HEK293 (cell line): ENCODE data around the gene CDKAL1.

ENCODE experiments used
- CTCF ChIA-PET: fragments of 350-600 bp; formaldehyde crosslinking; extraction: SDS; loops from one replicate; lab custom pipeline; 2021; ENCODE audit warnings: antibody characterized with exemption; lab: Yijun Ruan, JAX
- POLR2A ChIA-PET: fragments of 300-600 bp; formaldehyde crosslinking; extraction: SDS; loops from one replicate; lab custom pipeline; 2020; ENCODE audit warnings: antibody characterized with exemption, inconsistent platforms; lab: Yijun Ruan, JAX
- H3K27ac ChIP-seq: fragments of 200-500 bp; sonication (Bioruptor generic); 2 replicates; pipeline ENCODE4 v1.5.1; 2014; ENCODE audit warnings: low read depth, low read length, control low read depth, inconsistent platforms; ENCODE audit errors: extremely low read depth
- H3K36me3 ChIP-seq, 2 experiments: fragments of 200-500 bp in 1 of 2; sonication (Bioruptor generic) in 1 of 2; 1 replicate in 1 of 2; 2 replicates in 1 of 2; pipeline ENCODE4 v1.5.1; 2014 to 2017; ENCODE audit warnings: inconsistent platforms in 2 of 2, low read length in 2 of 2; ENCODE audit not compliant: control insufficient read depth in 2 of 2, insufficient read depth in 1 of 2
- H3K4me1 ChIP-seq: fragments of 200-500 bp; sonication (Bioruptor generic); 2 replicates; pipeline ENCODE4 v1.5.1; 2014; ENCODE audit warnings: mild to moderate bottlenecking, low read length, inconsistent platforms; ENCODE audit not compliant: control insufficient read depth, insufficient read depth
- H3K4me3 ChIP-seq: 2 replicates; pipeline ENCODE4 v1.5.1; 2011; ENCODE audit warnings: low read depth, mild to moderate bottlenecking, control low read depth, low read length, moderate library complexity
- H3K9me3 ChIP-seq: fragments of 200-500 bp; sonication (Bioruptor generic); 2 replicates; pipeline ENCODE4 v1.5.1; 2014; ENCODE audit warnings: low read depth, low read length, inconsistent platforms; ENCODE audit not compliant: control insufficient read depth, insufficient read depth
- EGR2 ChIP-seq: fragments of 450-650 bp; formaldehyde crosslinking; IDR thresholded peaks from 2 replicates; pipeline ENCODE4 v1.5.1; 2016; ENCODE audit warnings: low read depth, missing biosample characterization, missing genetic modification characterization
- KLF8 ChIP-seq: fragments of 450-650 bp; formaldehyde crosslinking; IDR thresholded peaks from 2 replicates; pipeline ENCODE4 v1.5.1; 2016; ENCODE audit warnings: missing biosample characterization, missing genetic modification characterization
- KLF9 ChIP-seq: fragments of 450-650 bp; formaldehyde crosslinking; IDR thresholded peaks from 2 replicates; pipeline ENCODE4 v1.5.1; 2016; ENCODE audit warnings: missing biosample characterization, missing genetic modification characterization, low read depth
- MZF1 ChIP-seq: fragments of 450-650 bp; formaldehyde crosslinking; IDR thresholded peaks from 2 replicates; pipeline ENCODE4 v1.5.1; 2017; ENCODE audit warnings: missing biosample characterization, missing genetic modification characterization, borderline replicate concordance
- SCRT1 ChIP-seq: fragments of 450-650 bp; formaldehyde crosslinking; IDR thresholded peaks from 2 replicates; pipeline ENCODE4 v1.5.1; 2016; ENCODE audit warnings: missing biosample characterization, missing genetic modification characterization, borderline replicate concordance
- SP7 ChIP-seq: fragments of 450-650 bp; formaldehyde crosslinking; IDR thresholded peaks from 2 replicates; pipeline ENCODE4 v1.5.1; 2016; ENCODE audit warnings: missing biosample characterization, missing genetic modification characterization
- ZBTB48 ChIP-seq: fragments of 450-650 bp; formaldehyde crosslinking; IDR thresholded peaks from 2 replicates; pipeline ENCODE4 v1.5.1; 2016; ENCODE audit warnings: missing biosample characterization, missing genetic modification characterization
- ZNF214 ChIP-seq: fragments of 450-650 bp; formaldehyde crosslinking; IDR thresholded peaks from 2 replicates; pipeline ENCODE4 v1.5.1; 2017; ENCODE audit warnings: missing biosample characterization, mild to moderate bottlenecking, missing genetic modification characterization, borderline replicate concordance
- ZNF404 ChIP-seq: fragments of 450-650 bp; formaldehyde crosslinking; IDR thresholded peaks from 2 replicates; pipeline ENCODE4 v1.5.1; 2017; ENCODE audit warnings: missing biosample characterization, missing genetic modification characterization
- ZNF473 ChIP-seq: fragments of 450-650 bp; formaldehyde crosslinking; IDR thresholded peaks from 2 replicates; pipeline ENCODE4 v1.5.1; 2017; ENCODE audit warnings: missing biosample characterization, missing genetic modification characterization
- ZNF548 ChIP-seq: fragments of 450-650 bp; formaldehyde crosslinking; IDR thresholded peaks from 2 replicates; pipeline ENCODE4 v1.5.1; 2016; ENCODE audit warnings: missing biosample characterization, missing genetic modification characterization
- ZNF549 ChIP-seq: fragments of 450-650 bp; IDR thresholded peaks from 2 replicates; pipeline ENCODE4 v1.5.1; 2018; ENCODE audit warnings: missing biosample characterization, missing genetic modification characterization, mild to moderate bottlenecking, inconsistent platforms, moderate library complexity
- ZNF621 ChIP-seq: fragments of 450-650 bp; formaldehyde crosslinking; IDR thresholded peaks from 2 replicates; pipeline ENCODE4 v1.5.1; 2017; ENCODE audit warnings: missing biosample characterization, missing genetic modification characterization
- ZNF707 ChIP-seq: fragments of 450-650 bp; formaldehyde crosslinking; IDR thresholded peaks from 2 replicates; pipeline ENCODE4 v1.5.1; 2016; ENCODE audit warnings: missing biosample characterization, missing genetic modification characterization
- ZNF785 ChIP-seq: fragments of 450-650 bp; formaldehyde crosslinking; IDR thresholded peaks from 2 replicates; pipeline ENCODE4 v1.5.1; 2016; ENCODE audit warnings: missing biosample characterization, missing genetic modification characterization
- ZNF830 ChIP-seq: fragments of 450-650 bp; IDR thresholded peaks from 2 replicates; pipeline ENCODE4 v1.5.0; 2018; ENCODE audit warnings: missing biosample characterization, missing genetic modification characterization, low read depth, mild to moderate bottlenecking, moderate library complexity
- TF ChIP-seq, protein P1 (sequence below): fragments of 450-650 bp; formaldehyde crosslinking; conservative IDR thresholded peaks from 2 replicates; pipeline ENCODE4 v1.5.1; 2016; ENCODE audit warnings: low read depth, missing biosample characterization, missing genetic modification characterization
- TF ChIP-seq, protein P2 (sequence below): fragments of 450-650 bp; formaldehyde crosslinking; IDR thresholded peaks from 2 replicates; pipeline ENCODE4 v1.5.1; 2016; ENCODE audit warnings: missing biosample characterization, missing genetic modification characterization, borderline replicate concordance

The CDKAL1 gene

GRCh38 chr6:21026576-21027273, 492.5 kb downstream of the CDKAL1 start:
- no peaks in the 10 kb centered on the region for H3K9me3 ChIP-seq

DNA sequence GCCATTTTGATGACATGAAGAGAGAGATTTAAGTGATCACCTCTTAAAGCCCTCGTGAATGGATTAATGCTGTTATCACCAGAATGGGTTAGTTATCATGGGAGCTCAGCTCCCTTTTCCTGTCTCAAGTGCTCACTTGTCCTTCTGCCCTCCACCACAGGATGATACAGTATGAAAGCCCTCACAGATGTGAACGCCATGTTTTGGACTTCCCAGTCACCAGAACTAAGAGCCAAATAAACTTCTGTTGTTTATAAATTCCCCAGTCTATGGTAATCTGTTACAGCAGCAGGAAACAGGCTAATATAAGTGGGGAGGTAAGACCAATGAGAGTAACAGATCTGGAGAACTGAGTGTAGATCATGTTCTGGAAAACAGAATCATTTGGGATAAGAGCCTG, 493.2 kb downstream of the CDKAL1 start:
- H3K4me1 ChIP-seq: no peaks in the 10 kb centered on the region
- ChIA-PET POLR2A (no interaction called here), CTCF (no interaction called here)
- H3K36me3 ChIP-seq: no peaks in the 10 kb centered on the region
- no peaks in the 10 kb centered on the region for H3K9me3 ChIP-seq
- H3K4me3 ChIP-seq: no peak overlapping the region
- TF ChIP-seq KLF9 (tag by site-specific recombination): no peak
- no peak for TF ChIP-seq ZNF404 (tag by site-specific recombination)
- TF ChIP-seq KLF8 (tag by site-specific recombination): no peak
- TF ChIP-seq ZNF548 (tag by site-specific recombination): no peak
- no peak for TF ChIP-seq ZNF785
- TF ChIP-seq, all 188 proteins: peak for 0
- no peak overlapping the region for H3K27ac ChIP-seq

More at GRCh38 chr6:21026576-21027273, 492.5 kb downstream of the CDKAL1 start:
- Histone ChIP-seq H3K27ac (no peak overlapping the region), H3K4me1 (no peaks in the 10 kb centered on the region)
- CTCF ChIA-PET: no interaction called here
- POLR2A ChIA-PET: no interaction called here
- no peak for TF ChIP-seq ZNF549 (tag by site-specific recombination)
- no peak for TF ChIP-seq ZNF473 (tag by site-specific recombination)
- no peak for TF ChIP-seq ZBTB48
- no peak for TF ChIP-seq ZNF707
- no peak for TF ChIP-seq ZNF785
- TF ChIP-seq, protein P1, sequence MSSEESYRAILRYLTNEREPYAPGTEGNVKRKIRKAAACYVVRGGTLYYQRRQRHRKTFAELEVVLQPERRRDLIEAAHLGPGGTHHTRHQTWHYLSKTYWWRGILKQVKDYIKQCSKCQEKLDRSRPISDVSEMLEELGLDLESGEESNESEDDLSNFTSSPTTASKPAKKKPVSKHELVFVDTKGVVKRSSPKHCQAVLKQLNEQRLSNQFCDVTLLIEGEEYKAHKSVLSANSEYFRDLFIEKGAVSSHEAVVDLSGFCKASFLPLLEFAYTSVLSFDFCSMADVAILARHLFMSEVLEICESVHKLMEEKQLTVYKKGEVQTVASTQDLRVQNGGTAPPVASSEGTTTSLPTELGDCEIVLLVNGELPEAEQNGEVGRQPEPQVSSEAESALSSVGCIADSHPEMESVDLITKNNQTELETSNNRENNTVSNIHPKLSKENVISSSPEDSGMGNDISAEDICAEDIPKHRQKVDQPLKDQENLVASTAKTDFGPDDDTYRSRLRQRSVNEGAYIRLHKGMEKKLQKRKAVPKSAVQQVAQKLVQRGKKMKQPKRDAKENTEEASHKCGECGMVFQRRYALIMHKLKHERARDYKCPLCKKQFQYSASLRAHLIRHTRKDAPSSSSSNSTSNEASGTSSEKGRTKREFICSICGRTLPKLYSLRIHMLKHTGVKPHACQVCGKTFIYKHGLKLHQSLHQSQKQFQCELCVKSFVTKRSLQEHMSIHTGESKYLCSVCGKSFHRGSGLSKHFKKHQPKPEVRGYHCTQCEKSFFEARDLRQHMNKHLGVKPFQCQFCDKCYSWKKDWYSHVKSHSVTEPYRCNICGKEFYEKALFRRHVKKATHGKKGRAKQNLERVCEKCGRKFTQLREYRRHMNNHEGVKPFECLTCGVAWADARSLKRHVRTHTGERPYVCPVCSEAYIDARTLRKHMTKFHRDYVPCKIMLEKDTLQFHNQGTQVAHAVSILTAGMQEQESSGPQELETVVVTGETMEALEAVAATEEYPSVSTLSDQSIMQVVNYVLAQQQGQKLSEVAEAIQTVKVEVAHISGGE (tag by site-specific recombination): no peak
- TF ChIP-seq ZNF214 (tag by site-specific recombination): no peak
- no peak for TF ChIP-seq MZF1
- no peak for TF ChIP-seq EGR2 (tag by site-specific recombination)
- no peak for TF ChIP-seq SP7 (tag by site-specific recombination)
- no peak for TF ChIP-seq ZNF830 (tag by site-specific recombination)
- TF ChIP-seq SCRT1 (tag by site-specific recombination): no peak
- TF ChIP-seq ZNF621 (tag by site-specific recombination): no peak
- TF ChIP-seq, protein P2, sequence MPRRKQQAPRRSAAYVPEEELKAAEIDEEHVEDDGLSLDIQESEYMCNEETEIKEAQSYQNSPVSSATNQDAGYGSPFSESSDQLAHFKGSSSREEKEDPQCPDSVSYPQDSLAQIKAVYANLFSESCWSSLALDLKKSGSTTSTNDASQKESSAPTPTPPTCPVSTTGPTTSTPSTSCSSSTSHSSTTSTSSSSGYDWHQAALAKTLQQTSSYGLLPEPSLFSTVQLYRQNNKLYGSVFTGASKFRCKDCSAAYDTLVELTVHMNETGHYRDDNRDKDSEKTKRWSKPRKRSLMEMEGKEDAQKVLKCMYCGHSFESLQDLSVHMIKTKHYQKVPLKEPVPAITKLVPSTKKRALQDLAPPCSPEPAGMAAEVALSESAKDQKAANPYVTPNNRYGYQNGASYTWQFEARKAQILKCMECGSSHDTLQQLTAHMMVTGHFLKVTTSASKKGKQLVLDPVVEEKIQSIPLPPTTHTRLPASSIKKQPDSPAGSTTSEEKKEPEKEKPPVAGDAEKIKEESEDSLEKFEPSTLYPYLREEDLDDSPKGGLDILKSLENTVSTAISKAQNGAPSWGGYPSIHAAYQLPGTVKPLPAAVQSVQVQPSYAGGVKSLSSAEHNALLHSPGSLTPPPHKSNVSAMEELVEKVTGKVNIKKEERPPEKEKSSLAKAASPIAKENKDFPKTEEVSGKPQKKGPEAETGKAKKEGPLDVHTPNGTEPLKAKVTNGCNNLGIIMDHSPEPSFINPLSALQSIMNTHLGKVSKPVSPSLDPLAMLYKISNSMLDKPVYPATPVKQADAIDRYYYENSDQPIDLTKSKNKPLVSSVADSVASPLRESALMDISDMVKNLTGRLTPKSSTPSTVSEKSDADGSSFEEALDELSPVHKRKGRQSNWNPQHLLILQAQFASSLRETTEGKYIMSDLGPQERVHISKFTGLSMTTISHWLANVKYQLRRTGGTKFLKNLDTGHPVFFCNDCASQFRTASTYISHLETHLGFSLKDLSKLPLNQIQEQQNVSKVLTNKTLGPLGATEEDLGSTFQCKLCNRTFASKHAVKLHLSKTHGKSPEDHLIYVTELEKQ (tag by site-specific recombination): no peak
- TF ChIP-seq, all 188 proteins: peak for 0
- H3K36me3 ChIP-seq: no peaks in the 10 kb centered on the region
- no peak overlapping the region for H3K4me3 ChIP-seq
